Fibroblast of lung (primary cell): ENCODE data around the gene PRKAB2. TPM values are rescaled to one million over a fixed set of nuclear protein-coding genes. Genes with fewer than 3 reads are reported as not detected.

ENCODE experiments used
- DNase-seq, 2 donors: peaks; one replicate each; pipeline versions ENCODE4 v3.0.0 to v3.0.0-alpha.2; 2010; ENCODE audit warnings: low read depth in 2 of 2
- H2AFZ ChIP-seq: 2 replicates; pipeline ENCODE4 v1.5.1; 2012; ENCODE audit warnings: low read length, control low read depth, inconsistent platforms
- H3K27ac ChIP-seq: 2 replicates; pipeline ENCODE4 v1.5.1; 2011; ENCODE audit warnings: low read length, control low read depth; ENCODE audit not compliant: insufficient read depth
- H3K27me3 ChIP-seq: 2 replicates; pipeline ENCODE4 v1.5.1; 2011; ENCODE audit warnings: mild to moderate bottlenecking, low read length; ENCODE audit not compliant: control insufficient read depth, insufficient read depth
- H3K36me3 ChIP-seq: 2 replicates; pipeline ENCODE4 v1.5.1; 2011; ENCODE audit warnings: low read length; ENCODE audit not compliant: control insufficient read depth, insufficient read depth
- H3K4me1 ChIP-seq: 2 replicates; pipeline ENCODE4 v1.5.1; 2011; ENCODE audit warnings: low read length; ENCODE audit not compliant: control insufficient read depth, insufficient read depth; ENCODE audit errors: extremely low read depth
- H3K4me2 ChIP-seq: 2 replicates; pipeline ENCODE4 v1.5.1; 2011; ENCODE audit warnings: low read length, control low read depth; ENCODE audit not compliant: insufficient read depth; ENCODE audit errors: extremely low read depth
- H3K4me3 ChIP-seq, 4 experiments: fragments of 200-600 bp in 1 of 4; sonication (generic) in 1 of 4; replicated peaks in 1 of 4; 2 replicates each; pipeline ENCODE4 v1.5.1; 2011 to 2016; ENCODE audit warnings: low read length in 4 of 4, low read depth in 3 of 4, mild to moderate bottlenecking in 3 of 4, control low read depth in 2 of 4, inconsistent platforms in 1 of 4, mixed read lengths in 1 of 4; ENCODE audit not compliant: insufficient read depth in 1 of 4; ENCODE audit errors: control extremely low read depth in 1 of 4
- H3K79me2 ChIP-seq: 2 replicates; pipeline ENCODE4 v1.5.1; 2012; ENCODE audit warnings: mild to moderate bottlenecking, low read length, inconsistent platforms; ENCODE audit not compliant: control insufficient read depth, insufficient read depth
- H3K9ac ChIP-seq: 2 replicates; pipeline ENCODE4 v1.5.1; 2011; ENCODE audit warnings: mild to moderate bottlenecking, low read length, control low read depth; ENCODE audit not compliant: insufficient read depth
- H3K9me3 ChIP-seq: 2 replicates; pipeline ENCODE4 v1.5.1; 2012; ENCODE audit warnings: low read depth, low read length; ENCODE audit not compliant: control insufficient read depth, insufficient read depth
- H4K20me1 ChIP-seq: 2 replicates; pipeline ENCODE4 v1.5.1; 2011; ENCODE audit warnings: low read length; ENCODE audit not compliant: control insufficient read depth, insufficient read depth; ENCODE audit errors: extremely low read depth
- CTCF ChIP-seq, 2 donors: IDR thresholded peaks in 1 of 2; conservative IDR thresholded peaks in 1 of 2; 1 replicate in 1 of 2; 2 replicates in 1 of 2; pipeline ENCODE4 v1.5.1; 2011 to 2012; ENCODE audit warnings: low read length in 2 of 2, control low read depth in 1 of 2, inconsistent platforms in 1 of 2, low read depth in 1 of 2, mild to moderate bottlenecking in 1 of 2
- EZH2 ChIP-seq: IDR thresholded peaks from 2 replicates; pipeline ENCODE4 v1.5.1; 2012; ENCODE audit warnings: low read length, control low read depth, mild to moderate bottlenecking; ENCODE audit errors: missing control alignments
- polyA plus RNA-seq, 2 donors: library from polyadenylated mRNA; depleted of rRNA in 1 of 2; stranded (reverse) in 1 of 2; unstranded in 1 of 2; fragments of >200 nt; gene quantifications; 2 replicates each; pipeline ENCODE4 v1.2.1, GENCODE V29; 2011 to 2012; ENCODE audit warnings: missing spikeins in 1 of 2
- total RNA-seq: library from RNA; depleted of rRNA; stranded (reverse); fragments of >200 nt; gene quantifications from 2 replicates; pipeline ENCODE4 v1.2.1, GENCODE V29; 2014

The PRKAB2 gene
- total and polyA plus RNA-seq, 2 donors (not counting 1 experiment from before 2014, with no cell fraction given) = 22.0 to 23.8 TPM

- Histone ChIP-seq H3K4me2 (no peak overlapping the region), H2AFZ (no peak overlapping the region), H3K27me3 (no peaks in the 10 kb centered on the region), H3K9me3 (no peaks in the 10 kb centered on the region), H3K4me1 (no peaks in the 10 kb centered on the region), H4K20me1 (no peaks in the 10 kb centered on the region), H3K4me3 (no peak overlapping the region), H3K79me2 (no peaks in the 10 kb centered on the region), H3K27ac (no peak overlapping the region), H3K36me3 (no peaks in the 10 kb centered on the region), H3K9ac (no peak overlapping the region)
- no peak for DNase-seq
- TF ChIP-seq EZH2 (no peak), CTCF (conservative IDR thresholded peaks at IDR 0.05 in 1 of 2, IDR thresholded peaks at IDR 0.05 in 1 of 2; ENCODE audit: low read depth in 1 of 2, low read length in 2 of 2) (no peak)
Observed at GRCh38 chr1:147110872-147111271, 61.4 kb downstream of the PRKAB2 start.

DNA sequence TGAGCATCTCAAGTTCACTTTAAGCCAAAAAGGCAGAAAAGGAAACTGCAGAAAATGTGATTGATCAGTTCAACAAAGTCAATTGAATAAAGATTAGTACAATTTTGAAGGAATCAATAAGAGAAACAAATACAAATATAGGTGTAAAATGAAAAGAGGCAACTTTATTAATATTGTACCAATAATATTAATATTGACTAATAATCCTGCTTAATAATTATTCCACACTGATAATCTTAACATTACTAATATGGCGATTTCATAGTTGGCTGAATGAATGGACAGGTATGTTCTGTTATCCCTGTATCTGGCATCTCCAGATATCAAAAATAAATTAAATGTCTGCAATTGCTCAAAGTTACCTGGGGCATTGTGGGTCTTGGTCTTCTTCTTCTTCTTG is 61.8 kb downstream of the PRKAB2 start:
- H3K79me2 ChIP-seq = no peaks in the 10 kb centered on the region
- H3K27me3 ChIP-seq = no peaks in the 10 kb centered on the region
- H2AFZ ChIP-seq = no peak overlapping the region
- no peaks in the 10 kb centered on the region for H3K4me1 ChIP-seq
- no peak overlapping the region for H3K4me3 ChIP-seq
- no peak overlapping the region for H3K9ac ChIP-seq
- H4K20me1 ChIP-seq = no peaks in the 10 kb centered on the region
- no peaks in the 10 kb centered on the region for H3K36me3 ChIP-seq
- DNase-seq = no peak
- no peak overlapping the region for H3K27ac ChIP-seq
- H3K9me3 ChIP-seq = no peaks in the 10 kb centered on the region
- no peak overlapping the region for H3K4me2 ChIP-seq
- TF ChIP-seq EZH2 (no peak), CTCF (conservative IDR thresholded peaks at IDR 0.05 in 1 of 2, IDR thresholded peaks at IDR 0.05 in 1 of 2; ENCODE audit: low read depth in 1 of 2, low read length in 2 of 2) (no peak)

GRCh38 chr1:147109762-147110161 is 62.5 kb downstream of the PRKAB2 start:
- no peak overlapping the region for H2AFZ ChIP-seq
- no peaks in the 10 kb centered on the region for H3K9me3 ChIP-seq
- H3K27ac ChIP-seq = no peak overlapping the region
- no peaks in the 10 kb centered on the region for H3K79me2 ChIP-seq
- no peaks in the 10 kb centered on the region for H4K20me1 ChIP-seq
- no peaks in the 10 kb centered on the region for H3K36me3 ChIP-seq
- H3K4me3 ChIP-seq = no peak overlapping the region
- no peak overlapping the region for H3K4me2 ChIP-seq
- TF ChIP-seq EZH2 (no peak), CTCF (conservative IDR thresholded peaks at IDR 0.05 in 1 of 2, IDR thresholded peaks at IDR 0.05 in 1 of 2; ENCODE audit: low read depth in 1 of 2, low read length in 2 of 2) (no peak)
- H3K9ac ChIP-seq = no peak overlapping the region
- DNase-seq = no peak
- no peaks in the 10 kb centered on the region for H3K27me3 ChIP-seq
- H3K4me1 ChIP-seq = no peaks in the 10 kb centered on the region
